Astrocyte of the spinal cord (primary cell): Measurements from ENCODE around the gene MED13L.

Experiments
- DNase-seq: peaks from one replicate; pipeline ENCODE4 v3.0.0; 2011; ENCODE audit warnings: low read depth, low spot score
- H3K4me3 ChIP-seq: 2 replicates; pipeline ENCODE4 v1.5.1; 2011; ENCODE audit warnings: low read depth, mild to moderate bottlenecking, low read length, moderate library complexity
- CTCF ChIP-seq: IDR thresholded peaks from 2 replicates; pipeline ENCODE4 v1.5.1; 2012; ENCODE audit warnings: low read depth, mild to moderate bottlenecking, low read length, inconsistent platforms
- in situ Hi-C: cut with HindIII; loops from 2 replicates; pipeline ENCODE4 v1.10.0; 2017; ENCODE audit warnings: low sequenced_read_pairs

The MED13L gene

GRCh38 chr12:116248930-116249329 lies 28.6 kb downstream of the MED13L start:
- no peak for DNase-seq
- no peak for TF ChIP-seq CTCF
- in situ Hi-C loops = no loop called here
- no peak overlapping the region for H3K4me3 ChIP-seq

GRCh38 chr12:116248433-116248832 lies 29.1 kb downstream of the MED13L start:
- TF ChIP-seq CTCF = no peak
- no peak for DNase-seq
- in situ Hi-C loops = no loop called here
- H3K4me3 ChIP-seq = no peak overlapping the region

GRCh38 chr12:116247377-116247776 lies 30.1 kb downstream of the MED13L start:
- H3K4me3 ChIP-seq = no peak overlapping the region
- TF ChIP-seq CTCF = no peak
- DNase-seq = no peak
- in situ Hi-C loops = no loop called here

- no peak for TF ChIP-seq CTCF
- H3K4me3 ChIP-seq = no peak overlapping the region
- in situ Hi-C loops = no loop called here
- DNase-seq = no peak
Measured at GRCh38 chr12:116246490-116247179, 30.9 kb downstream of the MED13L start.

GRCh38 chr12:116245189-116245588 lies 32.3 kb downstream of the MED13L start:
- DNase-seq = no peak
- H3K4me3 ChIP-seq = no peak overlapping the region
- in situ Hi-C loops = no loop called here
- no peak for TF ChIP-seq CTCF

GRCh38 chr12:116244474-116245090 lies 32.9 kb downstream of the MED13L start:
- no peak for DNase-seq
- in situ Hi-C loops = no loop called here
- TF ChIP-seq CTCF = no peak
- H3K4me3 ChIP-seq = no peak overlapping the region
